ENCODE measurements around the gene IFNGR2.
"Not testable (repeated sequence)": the region's sequence is repeated elsewhere in the genome, so short reads cannot be mapped to it uniquely, and the experiment has no call there.

Gene IFNGR2

DNA sequence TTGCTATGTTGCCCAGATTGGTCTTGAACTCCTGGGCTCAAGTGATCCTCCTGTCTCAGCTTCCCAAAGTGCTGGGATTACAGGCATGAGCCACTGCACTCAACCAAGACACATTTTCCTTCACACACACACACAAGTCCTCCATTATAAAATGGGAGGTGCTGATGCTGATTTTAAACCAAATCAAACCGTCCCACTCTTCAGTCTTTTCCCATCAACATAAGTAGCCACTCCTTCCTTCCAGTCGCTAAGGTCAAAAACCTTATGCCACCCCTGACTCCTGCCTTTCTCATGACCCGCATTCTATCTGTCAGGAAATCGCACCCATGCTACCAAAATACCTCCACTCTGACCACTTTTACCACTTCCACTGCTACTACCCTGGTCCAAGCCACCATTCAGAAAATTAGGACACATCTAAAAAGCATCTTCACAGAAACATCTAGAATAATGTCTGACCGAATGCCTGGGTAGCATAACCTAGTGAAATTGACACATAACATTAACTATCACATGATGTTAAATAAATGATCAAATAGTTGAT is 28.0 kb upstream of the IFNGR2 start:
- TF ChIP-seq CTCF (IDR thresholded peaks at IDR 0.05), result no peak
- no peaks in the 10 kb centered on the region for H3K36me3 ChIP-seq
- H3K9me3 ChIP-seq, result no peaks in the 10 kb centered on the region
- H3K27ac ChIP-seq, result peak overlapping the region; percentile 87
- H3K4me3 ChIP-seq (ENCODE audit: low read depth in 1 of 2, low read length in 1 of 2), result peak overlapping the region in 1 of 2 experiments; percentile 16
- H3K27me3 ChIP-seq, result no peaks in the 10 kb centered on the region
- peaks cover 59 to 61% of the 10 kb centered on the region in 2 experiments for H3K4me1 ChIP-seq (ENCODE audit: control insufficient read depth in 1 of 2, insufficient read depth in 1 of 2, low read depth in 1 of 2, low read length in 1 of 2)

DNA sequence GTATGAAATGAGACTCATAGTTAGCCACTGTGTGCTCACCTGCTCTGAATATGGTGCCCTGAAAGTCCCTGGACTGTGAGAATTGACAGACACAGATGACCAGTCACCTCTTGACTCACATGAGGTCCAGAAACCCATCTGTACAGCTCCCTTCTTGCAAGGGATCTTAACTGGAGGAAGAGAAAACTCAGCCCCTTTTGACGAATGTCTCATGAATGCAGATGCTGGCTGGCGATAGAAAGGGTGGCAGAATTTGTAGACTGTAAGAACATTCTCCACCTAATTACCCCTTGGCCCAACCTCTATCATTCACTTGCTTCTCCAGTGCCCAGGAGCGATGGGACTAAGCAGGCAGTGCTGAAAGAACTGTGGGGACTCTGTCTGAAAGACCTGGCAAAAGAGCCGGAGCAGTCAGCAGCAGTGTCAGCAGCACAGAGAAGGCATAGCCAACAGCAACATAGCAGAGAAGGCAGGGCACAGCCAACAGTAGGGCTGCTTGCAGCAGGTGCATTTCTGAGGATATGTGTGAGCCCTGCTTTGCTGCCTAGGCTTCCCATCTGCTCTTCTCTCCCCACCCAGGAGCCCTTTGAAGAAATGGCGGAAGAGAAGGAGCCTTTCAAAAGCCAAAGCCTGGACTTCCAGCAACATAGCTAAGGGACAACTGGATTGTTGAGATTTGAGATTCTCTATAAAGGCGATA is 25.8 kb upstream of the IFNGR2 start:
- peak overlapping the region; percentile 98 for H3K27ac ChIP-seq
- no peak for TF ChIP-seq CTCF (IDR thresholded peaks at IDR 0.05)
- H3K4me1 ChIP-seq (ENCODE audit: control insufficient read depth in 1 of 2, insufficient read depth in 1 of 2, low read depth in 1 of 2, low read length in 1 of 2), result peaks cover 81 to 83% of the 10 kb centered on the region in 2 experiments
- H3K36me3 ChIP-seq, result no peaks in the 10 kb centered on the region
- no peaks in the 10 kb centered on the region for H3K9me3 ChIP-seq
- no peaks in the 10 kb centered on the region for H3K27me3 ChIP-seq
- H3K4me3 ChIP-seq (ENCODE audit: low read depth in 1 of 2, low read length in 1 of 2), result no peak overlapping the region

- TF ChIP-seq CTCF (IDR thresholded peaks at IDR 0.05), result no peak
- peak overlapping the region; percentile 98 for H3K27ac ChIP-seq
- H3K4me1 ChIP-seq (ENCODE audit: control insufficient read depth in 1 of 2, insufficient read depth in 1 of 2, low read depth in 1 of 2, low read length in 1 of 2), result peaks cover 88 to 90% of the 10 kb centered on the region in 2 experiments
- H3K27me3 ChIP-seq, result no peaks in the 10 kb centered on the region
- H3K36me3 ChIP-seq, result no peaks in the 10 kb centered on the region
- H3K9me3 ChIP-seq, result no peaks in the 10 kb centered on the region
- no peak overlapping the region for H3K4me3 ChIP-seq (ENCODE audit: low read depth in 1 of 2, low read length in 1 of 2)
These were observed 25.1 kb upstream of the IFNGR2 start for GRCh38 chr21:33378081-33378480.

- not testable (repeated sequence) for H3K9me3 ChIP-seq, H3K27me3 ChIP-seq, H3K36me3 ChIP-seq
- peak overlapping the region; percentile 98 for H3K27ac ChIP-seq
- TF ChIP-seq CTCF (IDR thresholded peaks at IDR 0.05), result peak; percentile 40
- H3K4me1 ChIP-seq (ENCODE audit: control insufficient read depth in 1 of 2, insufficient read depth in 1 of 2, low read depth in 1 of 2, low read length in 1 of 2), result peaks cover 90 to 91% of the 10 kb centered on the region in 2 experiments
- peak overlapping the region; percentile 33 to 61 for H3K4me3 ChIP-seq (ENCODE audit: low read depth in 1 of 2, low read length in 1 of 2)
These were observed 23.3 kb upstream of the IFNGR2 start for GRCh38 chr21:33379934-33380333.

- Histone ChIP-seq H3K36me3 (no peaks in the 10 kb centered on the region), H3K9me3 (no peaks in the 10 kb centered on the region), H3K27me3 (no peaks in the 10 kb centered on the region), H3K4me3 (ENCODE audit: low read depth in 1 of 2, low read length in 1 of 2) (peak overlapping the region; percentile 33 to 61), H3K27ac (peak overlapping the region; percentile 98), H3K4me1 (ENCODE audit: control insufficient read depth in 1 of 2, insufficient read depth in 1 of 2, low read depth in 1 of 2, low read length in 1 of 2) (peaks cover 90 to 91% of the 10 kb centered on the region in 2 experiments)
- TF ChIP-seq CTCF (IDR thresholded peaks at IDR 0.05), result peak; percentile 54
These were observed 22.7 kb upstream of the IFNGR2 start for GRCh38 chr21:33380483-33380998.

- H3K36me3 ChIP-seq, H3K27me3 ChIP-seq, H3K9me3 ChIP-seq: not testable (repeated sequence)
- peaks cover 92 to 97% of the 10 kb centered on the region in 2 experiments for H3K4me1 ChIP-seq (ENCODE audit: control insufficient read depth in 1 of 2, insufficient read depth in 1 of 2, low read depth in 1 of 2, low read length in 1 of 2)
- H3K4me3 ChIP-seq (ENCODE audit: low read depth in 1 of 2, low read length in 1 of 2), result peak overlapping the region in 1 of 2 experiments; percentile 61
- H3K27ac ChIP-seq, result peak overlapping the region; percentile 98
These were observed 21.8 kb upstream of the IFNGR2 start for GRCh38 chr21:33381381-33381780.

Measured in neutrophil (primary cell).